GM23338 (cell line): ENCODE results near the gene TM7SF3. TPM values are rescaled to one million over a fixed set of nuclear protein-coding genes. Genes with fewer than 3 reads are reported as not detected.

ENCODE experiments used
- ATAC-seq: fragments of 200-7000 bp; cut with Tn5 transposase; 3 replicates; pipeline ENCODE4 v1.9.1; 2020
- DNase-seq: peaks from one replicate; pipeline ENCODE4 v3.0.0-alpha.2; 2015; ENCODE audit warnings: low spot score
- H2AFZ ChIP-seq: fragments of 200-600 bp; sonication (generic); 2 replicates; pipeline ENCODE4 v1.8.0; 2016; ENCODE audit warnings: antibody characterized with exemption, mild to moderate bottlenecking, moderate library complexity
- H3F3A ChIP-seq: fragments of 200-600 bp; sonication (generic); replicated peaks from 2 replicates; pipeline ENCODE4 v1.8.0; 2017; ENCODE audit warnings: antibody characterized with exemption, mixed run types, low read depth
- H3K27ac ChIP-seq: fragments of 200-600 bp; sonication (generic); 2 replicates; pipeline ENCODE4 v1.6.1; 2016; ENCODE audit warnings: low read depth
- H3K27me3 ChIP-seq: fragments of 200-600 bp; sonication (generic); 2 replicates; pipeline ENCODE4 v1.8.0; 2016; ENCODE audit warnings: mild to moderate bottlenecking, mixed run types, moderate library complexity; ENCODE audit not compliant: insufficient read depth
- H3K36me3 ChIP-seq: fragments of 200-600 bp; sonication (generic); 2 replicates; pipeline ENCODE4 v1.8.0; 2016; ENCODE audit warnings: mild to moderate bottlenecking; ENCODE audit not compliant: insufficient read depth
- H3K4me1 ChIP-seq: fragments of 200-600 bp; sonication (generic); 2 replicates; pipeline ENCODE4 v1.8.0; 2016; ENCODE audit warnings: mild to moderate bottlenecking, moderate library complexity; ENCODE audit not compliant: insufficient read depth
- H3K4me2 ChIP-seq: fragments of 200-600 bp; sonication (generic); 2 replicates; pipeline ENCODE4 v1.7.1; 2017; ENCODE audit warnings: mixed run types
- H3K4me3 ChIP-seq: fragments of 200-600 bp; sonication (generic); 2 replicates; pipeline ENCODE4 v1.6.1; 2016; ENCODE audit warnings: mixed run types
- H3K79me2 ChIP-seq: fragments of 200-600 bp; sonication (generic); replicated peaks from 2 replicates; pipeline ENCODE4 v1.8.0; 2017; ENCODE audit warnings: mild to moderate bottlenecking; ENCODE audit not compliant: insufficient read depth
- H3K9me2 ChIP-seq: fragments of 200-600 bp; sonication (generic); 2 replicates; pipeline ENCODE4 v1.8.0; 2017; ENCODE audit not compliant: insufficient read depth
- H4K20me1 ChIP-seq: fragments of 200-600 bp; sonication (generic); replicated peaks from 2 replicates; pipeline ENCODE4 v1.8.0; 2017; ENCODE audit warnings: mild to moderate bottlenecking; ENCODE audit not compliant: insufficient read depth
- H3K27ac Mint-ChIP-seq: 2 replicates; pipeline ENCODE4 v1.8.0; 2020; ENCODE audit warnings: inconsistent platforms, mild to moderate bottlenecking, moderate library complexity, mixed read lengths
- H3K27me3 Mint-ChIP-seq: 3 replicates; pipeline ENCODE4 v1.8.0; 2022; ENCODE audit warnings: low read depth, mild to moderate bottlenecking, moderate library complexity, mixed read lengths, inconsistent platforms; ENCODE audit not compliant: insufficient read depth, poor library complexity
- H3K36me3 Mint-ChIP-seq: 3 replicates; pipeline ENCODE4 v1.8.0; 2021; ENCODE audit warnings: low read depth, mild to moderate bottlenecking, inconsistent platforms, moderate library complexity, mixed read lengths
- H3K4me1 Mint-ChIP-seq: 3 replicates; pipeline ENCODE4 v1.8.0; 2020; ENCODE audit warnings: mild to moderate bottlenecking, inconsistent platforms, mixed read lengths
- H3K4me3 Mint-ChIP-seq: 3 replicates; pipeline ENCODE4 v1.8.0; 2021; ENCODE audit warnings: moderate library complexity, mild to moderate bottlenecking, inconsistent platforms, mixed read lengths
- H3K9me3 Mint-ChIP-seq: 3 replicates; pipeline ENCODE4 v1.8.0; 2020; ENCODE audit warnings: moderate library complexity, mild to moderate bottlenecking, inconsistent platforms, mixed read lengths
- CREB1 ChIP-seq: fragments of 250-450 bp; sonication (Bioruptor Pico); IDR thresholded peaks from 2 replicates; pipeline ENCODE4 v1.5.0; 2020; ENCODE audit warnings: low read depth, mild to moderate bottlenecking, moderate library complexity
- EZH2 ChIP-seq: fragments of 200-600 bp; sonication (generic); IDR thresholded peaks from one replicate; pipeline ENCODE4 v1.8.0; 2017; ENCODE audit warnings: antibody characterized with exemption, mild to moderate bottlenecking, low read depth; ENCODE audit not compliant: unreplicated experiment
- EZH2phosphoT487 ChIP-seq: fragments of 200-600 bp; sonication (generic); IDR thresholded peaks from one replicate; pipeline ENCODE4 v1.8.1; 2018; ENCODE audit warnings: antibody characterized with exemption; ENCODE audit not compliant: unreplicated experiment
- JUNB ChIP-seq: IDR thresholded peaks from one replicate; pipeline ENCODE4 v1.6.1; 2016; ENCODE audit warnings: antibody characterized with exemption; ENCODE audit not compliant: unreplicated experiment
- NANOG ChIP-seq: IDR thresholded peaks from 2 replicates; pipeline ENCODE4 v1.6.1; 2016; ENCODE audit warnings: antibody characterized with exemption, borderline replicate concordance
- POLR2AphosphoS5 ChIP-seq: IDR thresholded peaks from 2 replicates; pipeline ENCODE4 v1.6.1; 2016; ENCODE audit warnings: antibody characterized with exemption, low read depth
- STAT1 ChIP-seq: IDR thresholded peaks from one replicate; pipeline ENCODE4 v1.6.1; 2016; ENCODE audit warnings: antibody characterized with exemption; ENCODE audit not compliant: unreplicated experiment
- ZNF114 ChIP-seq: fragments of 250-450 bp; sonication (Bioruptor Pico); IDR thresholded peaks from 2 replicates; pipeline ENCODE4 v1.5.0; 2020; ENCODE audit warnings: mild to moderate bottlenecking, moderate library complexity
- ZNF331 ChIP-seq: fragments of 250-450 bp; sonication (Bioruptor Pico); IDR thresholded peaks from 2 replicates; pipeline ENCODE4 v1.5.0; 2020; ENCODE audit warnings: low read depth, mild to moderate bottlenecking, moderate library complexity
- polyA plus RNA-seq: library from polyadenylated mRNA; unstranded; fragments of >200 nt; fragmentation: Nextera tagmentation; extraction: Ambion mirVana; gene quantifications from 2 replicates; pipeline ENCODE4 v1.2.1, GENCODE V29; 2016
- total RNA-seq: library from RNA; depleted of rRNA; stranded (reverse); fragments of >200 nt; shearing (Covaris generic); gene quantifications from 2 replicates; pipeline ENCODE4 v1.2.3, GENCODE V29; 2014
- TF ChIP-seq, protein P1 (sequence below): IDR thresholded peaks from one replicate; pipeline ENCODE4 v1.6.1; 2018; ENCODE audit warnings: antibody characterized with exemption; ENCODE audit not compliant: unreplicated experiment
- TF ChIP-seq, protein P2 (sequence below), 2 experiments: fragments of 200-600 bp in 1 of 2; sonication (generic) in 1 of 2; conservative IDR thresholded peaks; 2 replicates each; pipeline versions ENCODE4 v1.5.1 to v1.6.1; 2016 to 2017; ENCODE audit warnings: antibody characterized with exemption in 2 of 2, low read depth in 2 of 2, mild to moderate bottlenecking in 2 of 2, moderate library complexity in 1 of 2
- TF ChIP-seq, protein P3 (sequence below): IDR thresholded peaks from 2 replicates; pipeline ENCODE4 v1.6.1; 2016; ENCODE audit warnings: antibody characterized with exemption
- TF ChIP-seq, protein P4 (sequence below): fragments of 250-450 bp; sonication (Bioruptor Pico); IDR thresholded peaks from 2 replicates; pipeline ENCODE4 v1.5.0; 2020; ENCODE audit warnings: mild to moderate bottlenecking, moderate library complexity

Gene TM7SF3
- total and polyA plus RNA-seq, 2 experiments from 2014 or later, result 30.3 to 121 TPM

DNA sequence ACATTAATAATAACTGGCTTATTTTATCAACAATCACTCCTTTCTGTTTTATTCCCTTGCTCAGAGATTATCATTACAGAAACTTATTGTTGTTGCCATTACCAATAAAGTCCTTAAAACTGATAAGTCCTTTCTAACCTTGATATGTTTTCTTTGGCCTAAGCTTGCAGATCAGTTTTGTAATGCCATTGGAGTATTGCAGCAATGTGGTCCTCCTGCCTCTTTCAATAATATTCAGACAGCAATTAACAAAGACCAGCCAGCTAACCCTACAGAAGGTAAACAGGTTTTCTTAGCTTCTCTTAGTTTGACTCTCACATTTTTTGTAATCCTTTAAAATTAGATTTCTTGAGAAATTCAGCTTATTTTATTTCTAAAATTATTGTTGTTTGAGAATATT lies 12.1 kb upstream of the TM7SF3 start:
- H3K4me3 Mint-ChIP-seq, result no peak overlapping the region
- no peaks in the 10 kb centered on the region for H3K9me3 Mint-ChIP-seq
- peaks cover 37% of the 10 kb centered on the region for H3K36me3 ChIP-seq
- H3K4me3 ChIP-seq, result no peak overlapping the region
- H3K9me2 ChIP-seq, result no peaks in the 10 kb centered on the region
- no peak overlapping the region for H3K27ac ChIP-seq
- ATAC-seq (no peak), DNase-seq (no peak)
- peaks cover 12% of the 10 kb centered on the region for H4K20me1 ChIP-seq
- H3K27ac Mint-ChIP-seq, result no peak overlapping the region
- peaks cover 15% of the 10 kb centered on the region; the same call in 2 of the 3 replicates for H3K4me1 Mint-ChIP-seq
- no peaks in the 10 kb centered on the region for H3F3A ChIP-seq
- H3K36me3 Mint-ChIP-seq, result peaks cover 43% of the 10 kb centered on the region
- H3K27me3 Mint-ChIP-seq, result peaks cover 10% of the 10 kb centered on the region
- TF ChIP-seq POLR2AphosphoS5 (no peak), ZNF331 (CRISPR knock-in tag) (no peak), EZH2phosphoT487 (no peak), ZNF114 (CRISPR knock-in tag) (no peak), JUNB (no peak), EZH2 (no peak), NANOG (no peak), CREB1 (CRISPR knock-in tag) (no peak), STAT1 (no peak)
- TF ChIP-seq, protein P1, sequence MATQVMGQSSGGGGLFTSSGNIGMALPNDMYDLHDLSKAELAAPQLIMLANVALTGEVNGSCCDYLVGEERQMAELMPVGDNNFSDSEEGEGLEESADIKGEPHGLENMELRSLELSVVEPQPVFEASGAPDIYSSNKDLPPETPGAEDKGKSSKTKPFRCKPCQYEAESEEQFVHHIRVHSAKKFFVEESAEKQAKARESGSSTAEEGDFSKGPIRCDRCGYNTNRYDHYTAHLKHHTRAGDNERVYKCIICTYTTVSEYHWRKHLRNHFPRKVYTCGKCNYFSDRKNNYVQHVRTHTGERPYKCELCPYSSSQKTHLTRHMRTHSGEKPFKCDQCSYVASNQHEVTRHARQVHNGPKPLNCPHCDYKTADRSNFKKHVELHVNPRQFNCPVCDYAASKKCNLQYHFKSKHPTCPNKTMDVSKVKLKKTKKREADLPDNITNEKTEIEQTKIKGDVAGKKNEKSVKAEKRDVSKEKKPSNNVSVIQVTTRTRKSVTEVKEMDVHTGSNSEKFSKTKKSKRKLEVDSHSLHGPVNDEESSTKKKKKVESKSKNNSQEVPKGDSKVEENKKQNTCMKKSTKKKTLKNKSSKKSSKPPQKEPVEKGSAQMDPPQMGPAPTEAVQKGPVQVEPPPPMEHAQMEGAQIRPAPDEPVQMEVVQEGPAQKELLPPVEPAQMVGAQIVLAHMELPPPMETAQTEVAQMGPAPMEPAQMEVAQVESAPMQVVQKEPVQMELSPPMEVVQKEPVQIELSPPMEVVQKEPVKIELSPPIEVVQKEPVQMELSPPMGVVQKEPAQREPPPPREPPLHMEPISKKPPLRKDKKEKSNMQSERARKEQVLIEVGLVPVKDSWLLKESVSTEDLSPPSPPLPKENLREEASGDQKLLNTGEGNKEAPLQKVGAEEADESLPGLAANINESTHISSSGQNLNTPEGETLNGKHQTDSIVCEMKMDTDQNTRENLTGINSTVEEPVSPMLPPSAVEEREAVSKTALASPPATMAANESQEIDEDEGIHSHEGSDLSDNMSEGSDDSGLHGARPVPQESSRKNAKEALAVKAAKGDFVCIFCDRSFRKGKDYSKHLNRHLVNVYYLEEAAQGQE, result no peak
- TF ChIP-seq, protein P2, sequence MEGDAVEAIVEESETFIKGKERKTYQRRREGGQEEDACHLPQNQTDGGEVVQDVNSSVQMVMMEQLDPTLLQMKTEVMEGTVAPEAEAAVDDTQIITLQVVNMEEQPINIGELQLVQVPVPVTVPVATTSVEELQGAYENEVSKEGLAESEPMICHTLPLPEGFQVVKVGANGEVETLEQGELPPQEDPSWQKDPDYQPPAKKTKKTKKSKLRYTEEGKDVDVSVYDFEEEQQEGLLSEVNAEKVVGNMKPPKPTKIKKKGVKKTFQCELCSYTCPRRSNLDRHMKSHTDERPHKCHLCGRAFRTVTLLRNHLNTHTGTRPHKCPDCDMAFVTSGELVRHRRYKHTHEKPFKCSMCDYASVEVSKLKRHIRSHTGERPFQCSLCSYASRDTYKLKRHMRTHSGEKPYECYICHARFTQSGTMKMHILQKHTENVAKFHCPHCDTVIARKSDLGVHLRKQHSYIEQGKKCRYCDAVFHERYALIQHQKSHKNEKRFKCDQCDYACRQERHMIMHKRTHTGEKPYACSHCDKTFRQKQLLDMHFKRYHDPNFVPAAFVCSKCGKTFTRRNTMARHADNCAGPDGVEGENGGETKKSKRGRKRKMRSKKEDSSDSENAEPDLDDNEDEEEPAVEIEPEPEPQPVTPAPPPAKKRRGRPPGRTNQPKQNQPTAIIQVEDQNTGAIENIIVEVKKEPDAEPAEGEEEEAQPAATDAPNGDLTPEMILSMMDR (conservative IDR thresholded peaks at IDR 0.05; ENCODE audit: low read depth in 2 of 2), result no peak
- TF ChIP-seq, protein P3, sequence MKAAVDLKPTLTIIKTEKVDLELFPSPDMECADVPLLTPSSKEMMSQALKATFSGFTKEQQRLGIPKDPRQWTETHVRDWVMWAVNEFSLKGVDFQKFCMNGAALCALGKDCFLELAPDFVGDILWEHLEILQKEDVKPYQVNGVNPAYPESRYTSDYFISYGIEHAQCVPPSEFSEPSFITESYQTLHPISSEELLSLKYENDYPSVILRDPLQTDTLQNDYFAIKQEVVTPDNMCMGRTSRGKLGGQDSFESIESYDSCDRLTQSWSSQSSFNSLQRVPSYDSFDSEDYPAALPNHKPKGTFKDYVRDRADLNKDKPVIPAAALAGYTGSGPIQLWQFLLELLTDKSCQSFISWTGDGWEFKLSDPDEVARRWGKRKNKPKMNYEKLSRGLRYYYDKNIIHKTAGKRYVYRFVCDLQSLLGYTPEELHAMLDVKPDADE, result no peak
- TF ChIP-seq, protein P4, sequence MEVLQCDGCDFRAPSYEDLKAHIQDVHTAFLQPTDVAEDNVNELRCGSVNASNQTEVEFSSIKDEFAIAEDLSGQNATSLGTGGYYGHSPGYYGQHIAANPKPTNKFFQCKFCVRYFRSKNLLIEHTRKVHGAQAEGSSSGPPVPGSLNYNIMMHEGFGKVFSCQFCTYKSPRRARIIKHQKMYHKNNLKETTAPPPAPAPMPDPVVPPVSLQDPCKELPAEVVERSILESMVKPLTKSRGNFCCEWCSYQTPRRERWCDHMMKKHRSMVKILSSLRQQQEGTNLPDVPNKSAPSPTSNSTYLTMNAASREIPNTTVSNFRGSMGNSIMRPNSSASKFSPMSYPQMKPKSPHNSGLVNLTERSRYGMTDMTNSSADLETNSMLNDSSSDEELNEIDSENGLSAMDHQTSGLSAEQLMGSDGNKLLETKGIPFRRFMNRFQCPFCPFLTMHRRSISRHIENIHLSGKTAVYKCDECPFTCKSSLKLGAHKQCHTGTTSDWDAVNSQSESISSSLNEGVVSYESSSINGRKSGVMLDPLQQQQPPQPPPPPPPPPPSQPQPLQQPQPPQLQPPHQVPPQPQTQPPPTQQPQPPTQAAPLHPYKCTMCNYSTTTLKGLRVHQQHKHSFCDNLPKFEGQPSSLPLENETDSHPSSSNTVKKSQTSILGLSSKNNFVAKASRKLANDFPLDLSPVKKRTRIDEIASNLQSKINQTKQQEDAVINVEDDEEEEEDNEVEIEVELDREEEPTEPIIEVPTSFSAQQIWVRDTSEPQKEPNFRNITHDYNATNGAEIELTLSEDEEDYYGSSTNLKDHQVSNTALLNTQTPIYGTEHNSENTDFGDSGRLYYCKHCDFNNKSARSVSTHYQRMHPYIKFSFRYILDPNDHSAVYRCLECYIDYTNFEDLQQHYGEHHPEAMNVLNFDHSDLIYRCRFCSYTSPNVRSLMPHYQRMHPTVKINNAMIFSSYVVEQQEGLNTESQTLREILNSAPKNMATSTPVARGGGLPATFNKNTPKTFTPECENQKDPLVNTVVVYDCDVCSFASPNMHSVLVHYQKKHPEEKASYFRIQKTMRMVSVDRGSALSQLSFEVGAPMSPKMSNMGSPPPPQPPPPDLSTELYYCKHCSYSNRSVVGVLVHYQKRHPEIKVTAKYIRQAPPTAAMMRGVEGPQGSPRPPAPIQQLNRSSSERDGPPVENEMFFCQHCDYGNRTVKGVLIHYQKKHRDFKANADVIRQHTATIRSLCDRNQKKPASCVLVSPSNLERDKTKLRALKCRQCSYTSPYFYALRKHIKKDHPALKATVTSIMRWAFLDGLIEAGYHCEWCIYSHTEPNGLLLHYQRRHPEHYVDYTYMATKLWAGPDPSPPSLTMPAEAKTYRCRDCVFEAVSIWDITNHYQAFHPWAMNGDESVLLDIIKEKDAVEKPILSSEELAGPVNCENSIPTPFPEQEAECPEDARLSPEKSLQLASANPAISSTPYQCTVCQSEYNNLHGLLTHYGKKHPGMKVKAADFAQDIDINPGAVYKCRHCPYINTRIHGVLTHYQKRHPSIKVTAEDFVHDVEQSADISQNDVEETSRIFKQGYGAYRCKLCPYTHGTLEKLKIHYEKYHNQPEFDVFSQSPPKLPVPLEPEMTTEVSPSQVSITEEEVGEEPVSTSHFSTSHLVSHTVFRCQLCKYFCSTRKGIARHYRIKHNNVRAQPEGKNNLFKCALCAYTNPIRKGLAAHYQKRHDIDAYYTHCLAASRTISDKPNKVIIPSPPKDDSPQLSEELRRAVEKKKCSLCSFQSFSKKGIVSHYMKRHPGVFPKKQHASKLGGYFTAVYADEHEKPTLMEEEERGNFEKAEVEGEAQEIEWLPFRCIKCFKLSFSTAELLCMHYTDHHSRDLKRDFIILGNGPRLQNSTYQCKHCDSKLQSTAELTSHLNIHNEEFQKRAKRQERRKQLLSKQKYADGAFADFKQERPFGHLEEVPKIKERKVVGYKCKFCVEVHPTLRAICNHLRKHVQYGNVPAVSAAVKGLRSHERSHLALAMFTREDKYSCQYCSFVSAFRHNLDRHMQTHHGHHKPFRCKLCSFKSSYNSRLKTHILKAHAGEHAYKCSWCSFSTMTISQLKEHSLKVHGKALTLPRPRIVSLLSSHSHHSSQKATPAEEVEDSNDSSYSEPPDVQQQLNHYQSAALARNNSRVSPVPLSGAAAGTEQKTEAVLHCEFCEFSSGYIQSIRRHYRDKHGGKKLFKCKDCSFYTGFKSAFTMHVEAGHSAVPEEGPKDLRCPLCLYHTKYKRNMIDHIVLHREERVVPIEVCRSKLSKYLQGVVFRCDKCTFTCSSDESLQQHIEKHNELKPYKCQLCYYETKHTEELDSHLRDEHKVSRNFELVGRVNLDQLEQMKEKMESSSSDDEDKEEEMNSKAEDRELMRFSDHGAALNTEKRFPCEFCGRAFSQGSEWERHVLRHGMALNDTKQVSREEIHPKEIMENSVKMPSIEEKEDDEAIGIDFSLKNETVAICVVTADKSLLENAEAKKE (CRISPR knock-in tag), result no peak
- peaks cover 43% of the 10 kb centered on the region for H3K79me2 ChIP-seq
- no peak overlapping the region for H3K4me2 ChIP-seq
- H3K27me3 ChIP-seq, result no peaks in the 10 kb centered on the region
- no peak overlapping the region for H2AFZ ChIP-seq
- peaks cover 10% of the 10 kb centered on the region for H3K4me1 ChIP-seq
